ENCODE data around the gene ECD.

Gene ECD

DNA sequence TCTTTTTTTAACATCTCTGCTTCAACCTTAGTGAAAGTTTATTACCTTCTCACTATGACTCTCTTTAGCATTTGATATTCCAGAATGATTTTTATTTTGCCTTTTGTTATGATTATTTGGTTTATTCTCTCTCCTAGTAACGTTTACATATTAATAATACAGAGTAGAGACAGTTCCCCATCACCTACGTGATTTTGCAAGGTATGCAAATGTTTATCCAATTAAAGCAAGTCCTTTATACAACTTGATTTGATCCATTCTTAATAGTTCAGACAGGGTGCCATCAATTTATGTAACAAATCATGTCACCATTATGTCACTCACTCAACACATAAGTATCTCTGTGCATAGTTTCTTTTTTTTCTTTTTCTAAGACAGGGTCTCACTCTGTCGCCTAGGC lies 26.2 kb downstream of the ECD start:
- TF ChIP-seq, protein P1, sequence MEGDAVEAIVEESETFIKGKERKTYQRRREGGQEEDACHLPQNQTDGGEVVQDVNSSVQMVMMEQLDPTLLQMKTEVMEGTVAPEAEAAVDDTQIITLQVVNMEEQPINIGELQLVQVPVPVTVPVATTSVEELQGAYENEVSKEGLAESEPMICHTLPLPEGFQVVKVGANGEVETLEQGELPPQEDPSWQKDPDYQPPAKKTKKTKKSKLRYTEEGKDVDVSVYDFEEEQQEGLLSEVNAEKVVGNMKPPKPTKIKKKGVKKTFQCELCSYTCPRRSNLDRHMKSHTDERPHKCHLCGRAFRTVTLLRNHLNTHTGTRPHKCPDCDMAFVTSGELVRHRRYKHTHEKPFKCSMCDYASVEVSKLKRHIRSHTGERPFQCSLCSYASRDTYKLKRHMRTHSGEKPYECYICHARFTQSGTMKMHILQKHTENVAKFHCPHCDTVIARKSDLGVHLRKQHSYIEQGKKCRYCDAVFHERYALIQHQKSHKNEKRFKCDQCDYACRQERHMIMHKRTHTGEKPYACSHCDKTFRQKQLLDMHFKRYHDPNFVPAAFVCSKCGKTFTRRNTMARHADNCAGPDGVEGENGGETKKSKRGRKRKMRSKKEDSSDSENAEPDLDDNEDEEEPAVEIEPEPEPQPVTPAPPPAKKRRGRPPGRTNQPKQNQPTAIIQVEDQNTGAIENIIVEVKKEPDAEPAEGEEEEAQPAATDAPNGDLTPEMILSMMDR (IDR thresholded peaks at IDR 0.05; ENCODE audit: low read depth, low read length) = no peak
- DNase-seq (ENCODE audit: low read depth, low spot score) = no peak
- in situ Hi-C loops (cut with HindIII; ENCODE audit: low sequenced_read_pairs) = no loop called here
- no peak overlapping the region for H3K4me3 ChIP-seq (ENCODE audit: low read depth, low read length)

DNA sequence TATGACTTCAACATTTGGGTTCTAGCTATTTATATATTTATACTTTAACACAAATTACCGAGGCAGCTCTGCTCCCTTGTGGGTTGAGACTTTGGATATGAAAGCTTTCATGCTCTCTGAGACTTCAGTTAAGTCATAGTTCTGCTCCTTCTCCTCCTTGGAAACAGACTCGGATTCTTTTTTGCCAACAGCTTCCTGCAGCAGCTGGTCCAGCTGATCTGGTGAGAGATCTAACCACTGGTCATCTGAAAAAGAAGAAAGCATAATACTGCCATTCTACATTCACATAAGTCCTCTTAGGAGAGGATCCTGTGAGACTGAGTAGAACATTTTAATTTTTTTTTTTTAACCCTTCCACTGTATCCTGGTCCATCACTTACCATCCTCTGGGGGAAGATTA lies 28.6 kb downstream of the ECD start:
- no peak for DNase-seq (ENCODE audit: low read depth, low spot score)
- TF ChIP-seq, protein P1 (IDR thresholded peaks at IDR 0.05; ENCODE audit: low read depth, low read length) = no peak
- in situ Hi-C loops (cut with HindIII; ENCODE audit: low sequenced_read_pairs) = no loop called here
- no peak overlapping the region for H3K4me3 ChIP-seq (ENCODE audit: low read depth, low read length)

DNA sequence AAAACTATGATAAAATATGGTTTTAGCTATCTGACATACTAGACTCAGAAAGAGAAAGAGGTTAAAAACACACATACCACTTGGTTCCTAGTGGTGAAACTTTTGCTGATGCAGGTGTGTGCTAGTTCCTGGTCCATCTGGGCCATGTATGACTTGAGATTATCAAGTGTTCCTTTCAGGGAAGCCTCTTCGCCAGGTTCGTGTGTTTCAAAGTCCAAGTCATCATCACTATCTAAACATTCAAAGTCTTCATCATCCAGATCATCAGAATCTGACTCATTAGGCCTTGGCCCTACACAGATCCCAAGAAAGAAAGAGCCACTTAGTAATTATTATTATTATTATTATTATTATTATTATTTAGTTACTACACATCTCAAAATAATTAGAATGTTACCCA lies 31.2 kb downstream of the ECD start:
- DNase-seq (ENCODE audit: low read depth, low spot score) = no peak
- in situ Hi-C loops (cut with HindIII; ENCODE audit: low sequenced_read_pairs) = no loop called here
- H3K4me3 ChIP-seq (ENCODE audit: low read depth, low read length) = no peak overlapping the region
- TF ChIP-seq, protein P1 (IDR thresholded peaks at IDR 0.05; ENCODE audit: low read depth, low read length) = no peak

DNA sequence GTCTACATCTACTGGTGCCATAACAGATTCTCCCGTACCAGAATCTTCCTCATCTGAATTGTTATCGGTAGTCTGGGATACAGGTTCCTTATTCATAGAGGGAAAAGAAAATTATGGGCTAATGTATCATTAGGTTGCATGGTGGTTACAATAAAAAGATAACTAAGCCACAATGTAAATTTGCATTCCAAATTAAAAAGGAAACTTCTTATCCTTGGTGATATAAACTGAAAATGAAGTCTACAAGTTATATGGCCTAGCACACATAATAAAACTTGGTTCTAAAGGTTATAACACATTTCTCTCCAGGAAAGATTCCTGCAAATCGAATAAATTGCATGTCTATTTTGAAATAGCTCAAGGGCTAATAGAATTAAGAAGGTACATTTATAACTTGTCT lies 33.1 kb downstream of the ECD start:
- TF ChIP-seq, protein P1 (IDR thresholded peaks at IDR 0.05; ENCODE audit: low read depth, low read length) = no peak
- no peak for DNase-seq (ENCODE audit: low read depth, low spot score)
- in situ Hi-C loops (cut with HindIII; ENCODE audit: low sequenced_read_pairs) = no loop called here
- no peak overlapping the region for H3K4me3 ChIP-seq (ENCODE audit: low read depth, low read length)

DNA sequence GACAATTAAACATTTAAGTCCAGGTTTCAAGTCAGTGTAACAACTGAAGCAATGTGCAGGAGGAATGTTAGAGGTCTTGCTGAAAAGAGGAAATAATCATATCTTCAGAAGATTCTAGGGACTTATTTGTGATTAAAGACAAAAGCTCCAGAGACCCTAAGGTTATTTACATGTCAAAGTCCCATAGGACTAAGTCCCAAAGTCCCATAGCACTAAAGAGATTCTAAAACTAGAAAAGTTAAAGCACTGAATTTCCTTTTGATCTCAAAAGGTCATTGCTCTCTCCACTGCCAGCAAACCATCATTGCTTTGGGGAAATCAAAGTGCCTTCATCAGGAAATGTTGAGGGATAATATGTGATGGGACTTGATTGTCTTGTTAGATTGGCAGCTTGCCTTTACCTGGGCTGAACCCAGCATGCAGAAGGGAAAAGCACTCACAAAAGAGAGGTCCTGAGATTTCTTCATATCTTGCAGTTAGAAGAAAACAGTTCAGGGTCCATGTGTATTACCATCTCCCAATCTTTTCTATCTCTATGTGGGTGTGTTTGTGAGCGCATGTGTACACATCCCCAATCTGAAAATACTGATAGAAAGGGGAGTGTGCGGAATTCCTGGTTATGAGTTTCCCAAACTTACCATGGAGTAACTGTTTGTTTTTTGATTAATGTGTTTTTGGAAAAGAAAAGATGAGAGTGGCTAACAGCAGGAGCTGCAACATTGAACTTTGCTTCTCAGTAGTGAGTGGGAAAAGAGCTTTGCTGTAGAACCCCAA lies 35.7 kb downstream of the ECD start:
- in situ Hi-C loops (cut with HindIII; ENCODE audit: low sequenced_read_pairs) = no loop called here
- TF ChIP-seq, protein P1 (IDR thresholded peaks at IDR 0.05; ENCODE audit: low read depth, low read length) = no peak
- no peak overlapping the region for H3K4me3 ChIP-seq (ENCODE audit: low read depth, low read length)
- DNase-seq (ENCODE audit: low read depth, low spot score) = no peak

DNA sequence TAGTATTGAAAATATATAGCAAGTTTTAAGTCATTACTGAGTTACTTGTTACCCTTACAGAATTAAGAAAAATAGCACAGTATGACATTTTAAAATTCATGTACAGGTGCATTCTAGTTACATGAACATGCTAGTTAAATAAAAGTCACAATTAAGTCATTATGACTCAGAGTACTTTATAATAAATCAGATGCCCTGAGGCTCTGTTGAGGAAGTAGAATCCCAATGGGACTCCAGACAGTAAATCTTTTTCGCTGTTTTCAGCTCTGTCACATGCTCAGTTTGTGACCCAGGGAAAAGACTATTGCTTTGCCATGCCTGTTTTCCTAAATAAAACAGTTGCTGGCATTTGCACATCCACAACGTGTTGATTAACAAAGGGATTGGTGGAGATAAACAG lies 36.5 kb downstream of the ECD start:
- TF ChIP-seq, protein P1 (IDR thresholded peaks at IDR 0.05; ENCODE audit: low read depth, low read length) = no peak
- no peak for DNase-seq (ENCODE audit: low read depth, low spot score)
- in situ Hi-C loops (cut with HindIII; ENCODE audit: low sequenced_read_pairs) = no loop called here
- no peak overlapping the region for H3K4me3 ChIP-seq (ENCODE audit: low read depth, low read length)

Measured in astrocyte of the spinal cord (primary cell).